ENCODE measurements around the gene MARS1.

Gene MARS1

GRCh38 chr12:57526477-57527126 is 38.7 kb downstream of the MARS1 start:
- Histone ChIP-seq H3K9me3 (replicated peaks in 1 of 11) (no peaks in the 10 kb centered on the region), H4K20me1 (peaks cover 23 to 79% (median 50%) of the 10 kb centered on the region in 11 experiments; a peak in 17 of 22 replicates), H3K36me3 (peaks cover 68 to 78% (median 74%) of the 10 kb centered on the region in 11 experiments), H3K27ac (peak overlapping the region in 7 of 11 experiments; percentile 2 to 50 (median 26); a peak in 7 of 22 replicates), H3K27me3 (no peaks in the 10 kb centered on the region), H3K4me1 (peaks cover 35 to 45% (median 41%) of the 10 kb centered on the region in 10 experiments), H3K4me2 (peak overlapping the region in 6 of 11 experiments; percentile 3 to 100 (median 29); a peak in 5 of 22 replicates), H3K4me3 (no peak overlapping the region), H3K9ac (peak overlapping the region; percentile 9 to 91 (median 33); a peak in 13 of 22 replicates)
- TF ChIP-seq Cebpa-rat (IDR thresholded peaks at IDR 0.05) = no peak

GRCh38 chr12:57527184-57527583 is 39.3 kb downstream of the MARS1 start:
- peak overlapping the region in 9 of 11 experiments; percentile 20 to 91 (median 33); a peak in 7 of 22 replicates for H3K9ac ChIP-seq
- no peaks in the 10 kb centered on the region for H3K9me3 ChIP-seq (replicated peaks in 1 of 11)
- H3K4me1 ChIP-seq = peaks cover 29 to 39% (median 35%) of the 10 kb centered on the region in 10 experiments
- no peak overlapping the region for H3K4me3 ChIP-seq
- no peak overlapping the region for H3K4me2 ChIP-seq
- peaks cover 23 to 85% (median 50%) of the 10 kb centered on the region in 11 experiments; a peak in 17 of 22 replicates for H4K20me1 ChIP-seq
- H3K27ac ChIP-seq = peak overlapping the region in 1 of 11 experiments; percentile 39; a peak in 2 of 22 replicates
- no peaks in the 10 kb centered on the region for H3K27me3 ChIP-seq
- no peak for TF ChIP-seq Cebpa-rat (IDR thresholded peaks at IDR 0.05)
- peaks cover 74 to 84% (median 80%) of the 10 kb centered on the region in 11 experiments for H3K36me3 ChIP-seq

GRCh38 chr12:57528176-57528575 is 40.3 kb downstream of the MARS1 start:
- peaks cover 84 to 94% (median 90%) of the 10 kb centered on the region in 11 experiments for H3K36me3 ChIP-seq
- TF ChIP-seq Cebpa-rat (IDR thresholded peaks at IDR 0.05) = no peak

GRCh38 chr12:57528831-57529555 is 41.1 kb downstream of the MARS1 start:
- H3K36me3 ChIP-seq = peaks cover 91 to 99% (median 97%) of the 10 kb centered on the region in 11 experiments
- peaks cover 22 to 30% (median 28%) of the 10 kb centered on the region in 10 experiments for H3K4me1 ChIP-seq
- H3K4me3 ChIP-seq = no peak overlapping the region
- no peaks in the 10 kb centered on the region for H3K27me3 ChIP-seq
- no peak overlapping the region for H3K4me2 ChIP-seq
- H4K20me1 ChIP-seq = peaks cover 15 to 88% (median 44%) of the 10 kb centered on the region in 11 experiments; a peak in 18 of 22 replicates
- H3K27ac ChIP-seq = no peak overlapping the region
- no peak overlapping the region for H3K9ac ChIP-seq
- H3K9me3 ChIP-seq (replicated peaks in 1 of 11) = no peaks in the 10 kb centered on the region
- TF ChIP-seq Cebpa-rat (IDR thresholded peaks at IDR 0.05) = no peak

More at GRCh38 chr12:57528176-57528575, 40.3 kb downstream of the MARS1 start:
- Histone ChIP-seq H4K20me1 (peaks cover 23 to 94% (median 50%) of the 10 kb centered on the region in 11 experiments; a peak in 18 of 22 replicates), H3K4me2 (no peak overlapping the region), H3K4me1 (peaks cover 28 to 37% (median 33%) of the 10 kb centered on the region in 10 experiments), H3K27ac (no peak overlapping the region), H3K9me3 (replicated peaks in 1 of 11) (no peaks in the 10 kb centered on the region), H3K27me3 (no peaks in the 10 kb centered on the region), H3K9ac (no peak overlapping the region), H3K4me3 (no peak overlapping the region)

- no peak overlapping the region for H3K27ac ChIP-seq
- no peak overlapping the region for H3K4me2 ChIP-seq
- peaks cover 94 to 99% (median 98%) of the 10 kb centered on the region in 11 experiments for H3K36me3 ChIP-seq
- no peaks in the 10 kb centered on the region for H3K9me3 ChIP-seq (replicated peaks in 1 of 11)
- no peak for TF ChIP-seq Cebpa-rat (IDR thresholded peaks at IDR 0.05)
- H3K4me3 ChIP-seq = no peak overlapping the region
- H3K4me1 ChIP-seq = peaks cover 14 to 22% (median 20%) of the 10 kb centered on the region in 10 experiments
- H3K9ac ChIP-seq = no peak overlapping the region
- H4K20me1 ChIP-seq = peaks cover 7 to 85% (median 36%) of the 10 kb centered on the region in 11 experiments; a peak in 16 of 22 replicates
- no peaks in the 10 kb centered on the region for H3K27me3 ChIP-seq
These were observed 42.0 kb downstream of the MARS1 start for GRCh38 chr12:57529831-57530230.

GRCh38 chr12:57530396-57531142 is 42.7 kb downstream of the MARS1 start:
- no peak for TF ChIP-seq Cebpa-rat (IDR thresholded peaks at IDR 0.05)
- Histone ChIP-seq H3K27ac (no peak overlapping the region), H3K4me2 (no peak overlapping the region), H3K9me3 (replicated peaks in 1 of 11) (no peaks in the 10 kb centered on the region), H3K4me1 (peaks cover 7 to 14% (median 12%) of the 10 kb centered on the region in 10 experiments; a peak in 17 of 20 replicates), H3K4me3 (no peak overlapping the region), H3K36me3 (peaks cover 96 to 99% (median 98%) of the 10 kb centered on the region in 11 experiments), H3K27me3 (no peaks in the 10 kb centered on the region), H4K20me1 (peaks cover 7 to 85% (median 28%) of the 10 kb centered on the region in 11 experiments; a peak in 16 of 22 replicates), H3K9ac (peak overlapping the region in 2 of 11 experiments; percentile 7 to 20; a peak in 2 of 22 replicates)

GRCh38 chr12:57531836-57532235 is 44.0 kb downstream of the MARS1 start:
- TF ChIP-seq Cebpa-rat (IDR thresholded peaks at IDR 0.05) = no peak
- H4K20me1 ChIP-seq = peaks cover 0 to 85% (median 18%) of the 10 kb centered on the region in 11 experiments; a peak in 16 of 22 replicates
- H3K4me2 ChIP-seq = no peak overlapping the region
- no peak overlapping the region for H3K4me3 ChIP-seq
- no peaks in the 10 kb centered on the region for H3K27me3 ChIP-seq
- H3K27ac ChIP-seq = no peak overlapping the region
- no peaks in the 10 kb centered on the region for H3K9me3 ChIP-seq (replicated peaks in 1 of 11)
- peaks cover 0 to 3% (median under 1%) of the 10 kb centered on the region in 10 experiments; a peak in 4 of 20 replicates for H3K4me1 ChIP-seq
- peaks cover 87 to 99% (median 97%) of the 10 kb centered on the region in 11 experiments for H3K36me3 ChIP-seq
- no peak overlapping the region for H3K9ac ChIP-seq

GRCh38 chr12:57533108-57533507 is 45.2 kb downstream of the MARS1 start:
- no peak for TF ChIP-seq Cebpa-rat (IDR thresholded peaks at IDR 0.05)
- Histone ChIP-seq H3K4me2 (no peak overlapping the region), H3K9me3 (replicated peaks in 1 of 11) (no peaks in the 10 kb centered on the region), H3K36me3 (peaks cover 78 to 99% (median 95%) of the 10 kb centered on the region in 11 experiments), H3K4me1 (peaks cover 0 to 6% (median 0%) of the 10 kb centered on the region in 10 experiments; a peak in 1 of 20 replicates), H3K4me3 (no peak overlapping the region), H3K9ac (no peak overlapping the region), H3K27me3 (no peaks in the 10 kb centered on the region), H3K27ac (no peak overlapping the region), H4K20me1 (peaks cover 0 to 80% (median 11%) of the 10 kb centered on the region in 11 experiments; a peak in 14 of 22 replicates)
